GM13977 (cell line): Measurements from ENCODE around the gene WDFY4.

Source experiments
- DNase-seq: peaks from one replicate; pipeline ENCODE4 v3.0.0; 2012; ENCODE audit warnings: low spot score
- in situ Hi-C: fragments of 300-500 bp; cut with MboI; formaldehyde crosslinking; loops from one replicate; pipeline ENCODE4 v1.12.0; 2022; ENCODE audit warnings: low sequenced_read_pairs, low pct_unique_long_range_greater_than_20kb, mixed read lengths, inconsistent platforms; ENCODE audit not compliant: unreplicated experiment
- TF ChIP-seq, protein P1 (sequence below): IDR thresholded peaks from 2 replicates; pipeline ENCODE4 v1.5.1; 2012; ENCODE audit warnings: mild to moderate bottlenecking, control low read depth; ENCODE audit not compliant: insufficient read depth; ENCODE audit errors: extremely low read depth, missing control alignments

WDFY4 gene

DNA sequence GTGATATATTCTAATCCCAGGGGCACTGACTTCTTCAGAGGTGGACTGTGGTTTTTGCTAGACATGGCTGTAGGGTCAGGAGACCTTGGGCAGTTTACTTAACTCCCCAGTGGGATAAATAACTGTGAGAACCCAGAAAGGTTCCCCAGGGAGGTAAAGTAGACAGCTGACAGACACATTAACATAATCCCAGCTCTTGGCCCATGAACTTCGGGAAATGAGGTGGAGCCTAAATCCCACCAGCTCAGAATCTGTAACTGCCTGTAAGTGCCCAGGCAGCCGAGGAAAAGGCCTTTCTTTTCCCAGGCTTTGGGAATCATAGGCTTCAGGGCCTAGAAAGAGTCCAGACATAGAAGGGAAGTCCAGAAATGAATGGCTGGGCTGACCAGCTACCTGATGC, 149.0 kb downstream of the WDFY4 start:
- in situ Hi-C loops, result no loop called here
- no peak for DNase-seq
- TF ChIP-seq, protein P1, sequence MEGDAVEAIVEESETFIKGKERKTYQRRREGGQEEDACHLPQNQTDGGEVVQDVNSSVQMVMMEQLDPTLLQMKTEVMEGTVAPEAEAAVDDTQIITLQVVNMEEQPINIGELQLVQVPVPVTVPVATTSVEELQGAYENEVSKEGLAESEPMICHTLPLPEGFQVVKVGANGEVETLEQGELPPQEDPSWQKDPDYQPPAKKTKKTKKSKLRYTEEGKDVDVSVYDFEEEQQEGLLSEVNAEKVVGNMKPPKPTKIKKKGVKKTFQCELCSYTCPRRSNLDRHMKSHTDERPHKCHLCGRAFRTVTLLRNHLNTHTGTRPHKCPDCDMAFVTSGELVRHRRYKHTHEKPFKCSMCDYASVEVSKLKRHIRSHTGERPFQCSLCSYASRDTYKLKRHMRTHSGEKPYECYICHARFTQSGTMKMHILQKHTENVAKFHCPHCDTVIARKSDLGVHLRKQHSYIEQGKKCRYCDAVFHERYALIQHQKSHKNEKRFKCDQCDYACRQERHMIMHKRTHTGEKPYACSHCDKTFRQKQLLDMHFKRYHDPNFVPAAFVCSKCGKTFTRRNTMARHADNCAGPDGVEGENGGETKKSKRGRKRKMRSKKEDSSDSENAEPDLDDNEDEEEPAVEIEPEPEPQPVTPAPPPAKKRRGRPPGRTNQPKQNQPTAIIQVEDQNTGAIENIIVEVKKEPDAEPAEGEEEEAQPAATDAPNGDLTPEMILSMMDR, result no peak

DNA sequence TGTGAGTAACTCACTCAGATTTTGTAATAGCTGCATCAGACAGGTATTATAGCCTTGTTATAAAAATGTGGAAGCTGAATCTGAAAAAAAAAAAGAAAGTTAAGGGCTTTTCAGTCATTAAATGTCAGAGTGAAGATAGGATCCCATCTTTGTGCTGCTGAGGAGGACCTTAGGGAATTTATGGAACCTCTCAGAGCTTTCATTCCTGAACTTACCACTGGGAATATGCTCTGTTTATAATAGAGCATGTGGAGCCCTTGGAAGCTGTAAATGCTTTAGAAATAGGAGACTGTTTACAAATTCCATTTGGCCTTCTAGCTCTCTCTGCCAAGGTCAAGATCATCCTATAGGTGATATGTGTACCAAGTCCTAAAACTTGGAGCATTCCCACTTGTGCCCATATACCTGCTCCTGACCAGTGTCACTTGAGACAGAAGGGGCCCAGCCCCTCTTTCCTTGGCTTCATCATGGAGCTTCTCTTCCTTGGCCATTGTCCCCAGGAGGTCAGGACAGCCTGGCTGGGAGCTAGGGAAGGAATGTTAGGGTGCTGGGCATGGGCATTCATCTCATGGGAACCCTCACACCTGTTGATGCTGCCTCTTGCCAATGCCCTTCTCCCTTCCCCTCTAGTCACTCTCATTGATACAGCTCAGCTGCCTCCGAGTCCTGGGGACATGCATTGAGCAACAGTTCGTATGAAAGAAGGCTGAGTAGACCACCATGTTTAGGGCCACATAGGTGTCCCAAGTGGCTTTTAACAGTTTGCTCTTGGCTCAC, 149.7 kb downstream of the WDFY4 start:
- no peak for DNase-seq
- in situ Hi-C loops, result no loop called here
- TF ChIP-seq, protein P1, result no peak

DNA sequence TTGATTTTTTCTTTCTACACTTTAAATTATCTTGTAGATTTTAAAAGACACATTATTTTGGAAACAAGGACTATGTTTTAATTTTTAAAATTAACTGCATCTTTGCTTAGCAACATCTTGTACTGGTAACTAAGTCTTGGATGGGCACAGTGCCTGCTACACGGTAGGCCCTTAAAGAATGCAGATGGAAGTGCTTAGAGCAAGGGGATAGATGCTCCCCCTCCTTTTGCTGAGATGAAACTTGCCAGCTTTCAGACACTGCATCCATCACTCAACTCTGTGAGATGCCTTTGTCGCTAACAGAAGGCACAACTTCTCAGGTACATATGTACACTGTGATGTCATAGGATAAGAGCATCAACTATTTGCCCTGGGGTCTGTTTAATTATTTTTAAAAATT, 151.1 kb downstream of the WDFY4 start:
- in situ Hi-C loops, result no loop called here
- no peak for DNase-seq
- TF ChIP-seq, protein P1, result no peak

DNA sequence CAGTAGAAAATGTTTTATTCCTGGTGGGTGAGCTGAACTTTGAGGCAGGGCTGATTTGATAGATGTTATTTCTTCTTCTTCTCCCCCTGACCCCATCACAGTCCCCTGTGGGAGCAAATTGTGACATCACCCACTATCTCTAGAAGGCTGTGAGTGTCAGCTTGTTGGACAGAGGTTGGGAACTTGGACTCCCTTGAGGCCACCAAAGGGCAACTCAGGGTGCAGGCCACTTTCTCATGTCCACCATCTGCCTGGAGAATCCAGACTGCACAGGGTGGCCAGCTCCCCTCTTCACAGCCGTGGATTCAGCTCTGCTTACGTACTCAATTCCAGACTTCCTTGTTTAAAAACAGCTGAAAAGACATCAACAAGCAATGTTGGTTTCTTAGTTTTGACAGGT, 151.9 kb downstream of the WDFY4 start:
- TF ChIP-seq, protein P1, result no peak
- in situ Hi-C loops, result no loop called here
- DNase-seq, result no peak

DNA sequence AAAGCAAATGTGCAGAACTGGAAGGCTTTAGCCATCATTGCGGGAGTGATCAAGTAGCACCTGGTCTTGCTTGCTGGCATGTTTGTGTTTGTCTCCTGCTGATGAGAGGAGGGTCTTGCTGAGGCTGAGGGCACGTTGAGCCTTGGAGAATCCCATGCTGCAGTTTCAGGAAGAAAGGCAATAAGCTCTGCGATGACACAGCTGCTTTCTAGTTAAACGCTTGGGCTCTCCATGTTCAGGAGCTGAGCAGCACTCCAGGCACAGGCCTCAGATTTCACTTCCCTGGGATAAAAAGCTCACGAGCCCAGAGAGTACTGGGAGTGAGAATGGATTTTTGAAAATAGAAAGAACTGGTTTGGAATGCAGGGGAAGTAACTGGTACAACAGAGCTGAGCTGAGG, 154.2 kb downstream of the WDFY4 start:
- in situ Hi-C loops, result no loop called here
- DNase-seq, result no peak
- TF ChIP-seq, protein P1, result no peak

DNA sequence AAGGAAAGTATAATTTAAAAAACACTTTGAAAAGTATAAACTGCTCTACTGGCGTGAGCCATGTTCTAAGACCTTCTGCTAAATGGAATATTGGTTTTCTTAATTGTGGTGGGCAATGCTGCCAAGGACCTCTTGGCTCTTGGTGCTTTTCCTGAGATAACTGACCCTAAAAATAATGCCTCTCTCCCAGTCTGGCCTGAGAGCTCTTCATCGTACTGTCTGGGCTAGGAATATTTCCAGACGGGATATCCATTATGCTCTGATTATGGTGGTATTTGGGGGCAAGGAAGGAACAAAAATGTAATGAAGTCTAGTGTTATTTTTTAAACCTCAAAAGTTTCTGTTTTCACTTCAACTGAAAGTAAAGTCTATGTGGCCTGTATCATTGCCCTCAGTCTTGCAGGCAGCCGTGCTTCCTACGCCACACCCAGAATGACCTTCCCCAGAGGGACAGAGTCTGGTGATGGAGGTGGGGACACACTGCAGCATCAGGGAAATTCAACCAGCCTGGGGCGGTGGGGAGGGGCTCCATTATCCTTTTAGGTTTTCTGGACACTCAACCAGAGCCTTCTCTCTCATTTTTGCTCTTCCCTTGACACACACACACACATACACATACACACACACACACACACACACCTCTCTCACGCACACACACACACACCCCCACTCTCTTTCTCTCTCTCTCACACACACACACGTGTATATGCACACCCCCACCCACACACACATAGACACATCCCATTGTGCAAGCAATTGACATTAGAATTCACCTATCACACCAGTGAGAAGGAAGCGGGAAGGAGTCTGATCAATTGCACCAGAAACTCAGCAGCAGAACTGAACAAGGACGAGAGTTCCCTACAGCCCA, 155.4 kb downstream of the WDFY4 start:
- in situ Hi-C loops, result no loop called here
- DNase-seq, result no peak
- TF ChIP-seq, protein P1, result no peak
